ENCODE results near the gene YJEFN3.

Gene YJEFN3

GRCh38 chr19:19493841-19494546 lies 34.7 kb upstream of the YJEFN3 start:
- Histone ChIP-seq H3K4me1 (ENCODE audit: control insufficient read depth in 2 of 2, insufficient read depth in 1 of 2, low read depth in 1 of 2, low read length in 2 of 2) (peaks cover 10 to 12% of the 10 kb centered on the region in 2 donors), H3K14ac (ENCODE audit: low read length) (no peak overlapping the region), H4K8ac (ENCODE audit: low read depth, low read length) (no peak overlapping the region)

DNA sequence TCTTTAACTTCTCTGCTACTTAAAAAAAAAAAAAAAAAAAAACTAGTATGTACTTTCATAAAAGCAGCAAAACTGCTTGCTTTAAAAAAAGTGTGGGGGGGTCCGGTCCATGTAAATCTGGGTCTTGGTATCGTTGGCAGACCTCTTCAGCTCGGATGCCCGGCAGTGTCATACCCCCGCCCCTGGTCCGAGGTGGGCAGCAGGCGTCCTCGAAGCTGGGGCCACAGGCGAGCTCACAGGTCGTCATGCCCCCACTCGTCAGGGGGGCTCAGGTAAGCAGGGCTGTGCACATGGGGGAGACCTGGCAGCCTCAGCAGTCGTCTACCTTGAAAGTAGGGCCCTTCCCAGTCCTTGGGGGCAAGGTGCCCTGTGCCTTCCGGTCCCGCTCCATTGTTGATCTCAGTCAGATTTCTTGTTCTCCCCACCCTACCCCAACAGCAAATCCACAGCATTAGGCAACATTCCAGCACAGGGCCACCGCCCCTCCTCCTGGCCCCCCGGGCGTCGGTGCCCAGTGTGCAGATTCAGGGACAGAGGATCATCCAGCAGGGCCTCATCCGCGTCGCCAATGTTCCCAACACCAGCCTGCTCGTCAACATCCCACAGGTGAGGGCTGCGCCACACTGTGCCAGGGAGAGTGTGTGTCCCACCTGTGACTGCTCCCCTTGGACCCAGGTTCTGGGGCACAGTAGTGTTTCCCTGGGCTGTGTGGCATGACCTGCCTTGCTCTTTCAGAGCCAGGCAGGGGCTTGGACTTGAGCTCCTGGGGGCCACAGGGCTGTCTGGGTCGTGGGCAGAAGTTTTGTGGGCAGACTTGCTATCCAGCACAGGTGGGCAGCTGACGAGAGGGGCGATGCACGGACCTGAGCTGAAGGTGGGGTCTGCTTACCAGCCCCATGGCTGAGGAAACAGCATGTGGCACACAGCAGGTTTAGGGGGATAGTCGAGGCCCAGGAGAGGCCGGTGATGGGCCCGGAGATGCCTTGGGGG lies 32.8 kb upstream of the YJEFN3 start:
- Histone ChIP-seq H2BK15ac (ENCODE audit: low read length) (no peak overlapping the region), H3K9me3 (replicated peaks in 1 of 2; ENCODE audit: control insufficient read depth in 2 of 2, insufficient read depth in 1 of 2, low read depth in 1 of 2, low read length in 2 of 2) (no peaks in the 10 kb centered on the region), H2BK12ac (ENCODE audit: low read length) (no peak overlapping the region), H3K27me3 (ENCODE audit: control insufficient read depth in 3 of 3, insufficient read depth in 3 of 3, low read depth in 1 of 3, low read length in 3 of 3) (no peaks in the 10 kb centered on the region), H3K14ac (ENCODE audit: low read length) (no peak overlapping the region), H3K79me1 (ENCODE audit: low read depth, low read length) (peaks cover 33% of the 10 kb centered on the region), H3K18ac (ENCODE audit: low read length) (no peak overlapping the region), H3K36me3 (replicated peaks in 1 of 2; ENCODE audit: control insufficient read depth in 2 of 2, insufficient read depth in 2 of 2, low read length in 2 of 2) (peaks cover 70 to 96% of the 10 kb centered on the region in 2 donors), H3K9ac (ENCODE audit: low read depth, low read length, poor library complexity) (peak overlapping the region; percentile 57), H2BK120ac (ENCODE audit: low read depth, low read length) (no peak overlapping the region), H3K4me2 (ENCODE audit: insufficient read depth, low read length, poor library complexity, severe bottlenecking) (no peak overlapping the region), H3K23ac (ENCODE audit: low read depth, low read length, poor library complexity) (no peak overlapping the region), H3K27ac (replicated peaks; ENCODE audit: low read length) (no peak overlapping the region), H3K4me3 (ENCODE audit: low read length in 2 of 2) (peak overlapping the region in 1 of 2 donors; percentile 31), H3K4me1 (ENCODE audit: control insufficient read depth in 2 of 2, insufficient read depth in 1 of 2, low read depth in 1 of 2, low read length in 2 of 2) (no peaks in the 10 kb centered on the region), H3K4ac (ENCODE audit: low read length) (no peak overlapping the region), H4K91ac (ENCODE audit: low read depth, low read length, poor library complexity) (no peak overlapping the region), H4K8ac (ENCODE audit: low read depth, low read length) (no peak overlapping the region), H2BK5ac (ENCODE audit: low read length) (peak overlapping the region; percentile 85), H2AFZ (ENCODE audit: low read length) (no peak overlapping the region), H2AK5ac (ENCODE audit: low read depth, low read length) (no peak overlapping the region)
- no peak for DNase-seq (ENCODE audit: low spot score)
- WGBS, 2 donors (ENCODE audit: extremely low coverage in 2 of 2, insufficient read length in 2 of 2, insufficient replicate concordance in 1 of 2) = no CpG with 5 or more reads among the region's 30 CpGs

More at GRCh38 chr19:19493841-19494546, 34.7 kb upstream of the YJEFN3 start:
- Histone ChIP-seq H2AFZ (ENCODE audit: low read length) (no peak overlapping the region), H3K9ac (ENCODE audit: low read depth, low read length, poor library complexity) (no peak overlapping the region), H3K27me3 (ENCODE audit: control insufficient read depth in 3 of 3, insufficient read depth in 3 of 3, low read depth in 1 of 3, low read length in 3 of 3) (no peaks in the 10 kb centered on the region), H2BK120ac (ENCODE audit: low read depth, low read length) (no peak overlapping the region), H2BK12ac (ENCODE audit: low read length) (no peak overlapping the region), H4K91ac (ENCODE audit: low read depth, low read length, poor library complexity) (no peak overlapping the region), H2AK5ac (ENCODE audit: low read depth, low read length) (no peak overlapping the region), H3K18ac (ENCODE audit: low read length) (no peak overlapping the region), H3K36me3 (replicated peaks in 1 of 2; ENCODE audit: control insufficient read depth in 2 of 2, insufficient read depth in 2 of 2, low read length in 2 of 2) (peaks cover 56 to 79% of the 10 kb centered on the region in 2 donors), H2BK5ac (ENCODE audit: low read length) (no peak overlapping the region), H3K27ac (replicated peaks; ENCODE audit: low read length) (no peak overlapping the region), H3K4me3 (ENCODE audit: low read length in 2 of 2) (no peak overlapping the region), H3K79me1 (ENCODE audit: low read depth, low read length) (peaks cover 26% of the 10 kb centered on the region), H3K4me2 (ENCODE audit: insufficient read depth, low read length, poor library complexity, severe bottlenecking) (no peak overlapping the region), H3K9me3 (replicated peaks in 1 of 2; ENCODE audit: control insufficient read depth in 2 of 2, insufficient read depth in 1 of 2, low read depth in 1 of 2, low read length in 2 of 2) (no peaks in the 10 kb centered on the region), H2BK15ac (ENCODE audit: low read length) (no peak overlapping the region), H3K4ac (ENCODE audit: low read length) (no peak overlapping the region), H3K23ac (ENCODE audit: low read depth, low read length, poor library complexity) (no peak overlapping the region)
- no CpG with 5 or more reads among the region's 15 CpGs for WGBS, 2 donors (ENCODE audit: extremely low coverage in 2 of 2, insufficient read length in 2 of 2, insufficient replicate concordance in 1 of 2)
- no peak for DNase-seq (ENCODE audit: low spot score)

- H2BK120ac ChIP-seq (ENCODE audit: low read depth, low read length) = no peak overlapping the region
- no peak overlapping the region for H3K4me3 ChIP-seq (ENCODE audit: low read length in 2 of 2)
- no peak overlapping the region for H2AFZ ChIP-seq (ENCODE audit: low read length)
- H3K23ac ChIP-seq (ENCODE audit: low read depth, low read length, poor library complexity) = peak overlapping the region; percentile 43
- H4K8ac ChIP-seq (ENCODE audit: low read depth, low read length) = no peak overlapping the region
- no peak overlapping the region for H3K18ac ChIP-seq (ENCODE audit: low read length)
- H3K27me3 ChIP-seq (ENCODE audit: control insufficient read depth in 3 of 3, insufficient read depth in 3 of 3, low read depth in 1 of 3, low read length in 3 of 3) = no peaks in the 10 kb centered on the region
- no peak overlapping the region for H3K4ac ChIP-seq (ENCODE audit: low read length)
- no peak for DNase-seq (ENCODE audit: low spot score)
- H3K4me2 ChIP-seq (ENCODE audit: insufficient read depth, low read length, poor library complexity, severe bottlenecking) = no peak overlapping the region
- no peak overlapping the region for H2BK12ac ChIP-seq (ENCODE audit: low read length)
- no peak overlapping the region for H2BK15ac ChIP-seq (ENCODE audit: low read length)
- peaks cover 25% of the 10 kb centered on the region for H3K79me1 ChIP-seq (ENCODE audit: low read depth, low read length)
- no peaks in the 10 kb centered on the region for H3K4me1 ChIP-seq (ENCODE audit: control insufficient read depth in 2 of 2, insufficient read depth in 1 of 2, low read depth in 1 of 2, low read length in 2 of 2)
- WGBS, 2 donors (ENCODE audit: extremely low coverage in 2 of 2, insufficient read length in 2 of 2, insufficient replicate concordance in 1 of 2) = no CpG with 5 or more reads among the region's 33 CpGs
- H2BK5ac ChIP-seq (ENCODE audit: low read length) = peak overlapping the region; percentile 53
- no peak overlapping the region for H3K9ac ChIP-seq (ENCODE audit: low read depth, low read length, poor library complexity)
- no peaks in the 10 kb centered on the region for H3K9me3 ChIP-seq (replicated peaks in 1 of 2; ENCODE audit: control insufficient read depth in 2 of 2, insufficient read depth in 1 of 2, low read depth in 1 of 2, low read length in 2 of 2)
- H3K36me3 ChIP-seq (replicated peaks in 1 of 2; ENCODE audit: control insufficient read depth in 2 of 2, insufficient read depth in 2 of 2, low read length in 2 of 2) = peaks cover 77 to 97% of the 10 kb centered on the region in 2 donors
- no peak overlapping the region for H3K14ac ChIP-seq (ENCODE audit: low read length)
- H4K91ac ChIP-seq (ENCODE audit: low read depth, low read length, poor library complexity) = no peak overlapping the region
- no peak overlapping the region for H2AK5ac ChIP-seq (ENCODE audit: low read depth, low read length)
- H3K27ac ChIP-seq (replicated peaks; ENCODE audit: low read length) = no peak overlapping the region
These were observed 30.3 kb upstream of the YJEFN3 start for GRCh38 chr19:19498255-19498991.

Measured in neuronal stem cell (in vitro differentiated cells).